Measurements from ENCODE around the gene GALNT2. TPM values are rescaled to one million over a fixed set of nuclear protein-coding genes. Genes with fewer than 3 reads are reported as not detected.

Gene GALNT2
- total RNA-seq, 3 donors from 2014 or later, result 29.5 to 59.1 (median 55.2) TPM

DNA sequence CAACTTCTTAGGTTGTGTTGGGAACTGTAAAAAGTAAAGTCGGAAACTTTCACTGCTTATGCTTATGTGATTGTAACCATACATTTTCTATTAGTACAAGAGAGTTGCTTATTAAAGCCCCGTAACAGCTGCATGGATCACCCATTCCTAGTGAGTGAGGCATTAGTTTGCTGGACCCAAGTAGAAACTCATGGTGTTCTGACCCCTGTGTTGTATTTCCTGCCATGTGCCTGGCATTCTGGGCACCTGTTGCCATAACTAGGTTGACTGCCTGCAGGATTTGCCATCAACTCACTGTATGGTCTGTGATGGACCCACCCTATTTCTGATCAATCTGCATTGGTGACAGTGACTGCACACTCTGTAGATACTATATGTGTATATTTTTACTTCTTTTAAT is 186.1 kb downstream of the GALNT2 start:
- H3K36me3 ChIP-seq (ENCODE audit: low read depth), result no peaks in the 10 kb centered on the region

DNA sequence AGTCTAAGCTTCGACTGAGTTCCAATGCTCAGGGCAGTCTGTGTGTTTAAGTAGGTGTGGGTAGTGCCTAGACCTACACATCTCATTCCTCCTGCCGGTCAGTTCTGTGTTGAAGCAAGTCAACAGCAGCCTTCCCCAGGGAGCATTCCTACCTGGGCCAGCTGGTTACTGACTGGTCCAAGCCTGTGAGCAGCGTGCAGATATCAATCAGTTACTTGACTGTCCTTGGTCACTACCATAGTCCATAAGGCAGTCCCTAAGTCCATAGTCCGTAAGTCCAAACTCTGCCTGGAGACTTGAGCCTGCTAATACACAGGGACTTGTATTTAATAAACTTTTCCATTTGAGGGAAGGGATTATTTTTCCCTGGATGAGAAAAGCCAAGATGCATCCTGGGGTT is 187.2 kb downstream of the GALNT2 start:
- Histone ChIP-seq H3K9me3 (no peaks in the 10 kb centered on the region), H3K4me1 (ENCODE audit: low read depth) (no peaks in the 10 kb centered on the region), H3K36me3 (ENCODE audit: low read depth) (no peaks in the 10 kb centered on the region), H3K4me3 (no peak overlapping the region)
- ATAC-seq, result no peak
- no peak for DNase-seq
- intact Hi-C loops (cut with DNase I, micrococcal nuclease), result no loop called here
- TF ChIP-seq, protein P1, sequence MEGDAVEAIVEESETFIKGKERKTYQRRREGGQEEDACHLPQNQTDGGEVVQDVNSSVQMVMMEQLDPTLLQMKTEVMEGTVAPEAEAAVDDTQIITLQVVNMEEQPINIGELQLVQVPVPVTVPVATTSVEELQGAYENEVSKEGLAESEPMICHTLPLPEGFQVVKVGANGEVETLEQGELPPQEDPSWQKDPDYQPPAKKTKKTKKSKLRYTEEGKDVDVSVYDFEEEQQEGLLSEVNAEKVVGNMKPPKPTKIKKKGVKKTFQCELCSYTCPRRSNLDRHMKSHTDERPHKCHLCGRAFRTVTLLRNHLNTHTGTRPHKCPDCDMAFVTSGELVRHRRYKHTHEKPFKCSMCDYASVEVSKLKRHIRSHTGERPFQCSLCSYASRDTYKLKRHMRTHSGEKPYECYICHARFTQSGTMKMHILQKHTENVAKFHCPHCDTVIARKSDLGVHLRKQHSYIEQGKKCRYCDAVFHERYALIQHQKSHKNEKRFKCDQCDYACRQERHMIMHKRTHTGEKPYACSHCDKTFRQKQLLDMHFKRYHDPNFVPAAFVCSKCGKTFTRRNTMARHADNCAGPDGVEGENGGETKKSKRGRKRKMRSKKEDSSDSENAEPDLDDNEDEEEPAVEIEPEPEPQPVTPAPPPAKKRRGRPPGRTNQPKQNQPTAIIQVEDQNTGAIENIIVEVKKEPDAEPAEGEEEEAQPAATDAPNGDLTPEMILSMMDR (IDR thresholded peaks at IDR 0.05), result no peak

More for the DNA sequence above, 186.1 kb downstream of the GALNT2 start:
- intact Hi-C loops (cut with DNase I, micrococcal nuclease), result no loop called here
- ATAC-seq (no peak), DNase-seq (no peak)
- H3K9me3 ChIP-seq, result no peaks in the 10 kb centered on the region
- TF ChIP-seq, protein P1 (IDR thresholded peaks at IDR 0.05), result no peak
- no peak overlapping the region for H3K4me3 ChIP-seq
- H3K4me1 ChIP-seq (ENCODE audit: low read depth), result no peaks in the 10 kb centered on the region

- Histone ChIP-seq H3K36me3 (ENCODE audit: low read depth) (no peaks in the 10 kb centered on the region), H3K9me3 (no peaks in the 10 kb centered on the region), H3K4me3 (no peak overlapping the region), H3K4me1 (ENCODE audit: low read depth) (no peaks in the 10 kb centered on the region)
- intact Hi-C loops (cut with DNase I, micrococcal nuclease), result no loop called here
- no peak for ATAC-seq
- TF ChIP-seq, protein P1 (IDR thresholded peaks at IDR 0.05), result no peak
- no peak for DNase-seq
These were observed 188.1 kb downstream of the GALNT2 start for GRCh38 chr1:230255116-230255515.

DNA sequence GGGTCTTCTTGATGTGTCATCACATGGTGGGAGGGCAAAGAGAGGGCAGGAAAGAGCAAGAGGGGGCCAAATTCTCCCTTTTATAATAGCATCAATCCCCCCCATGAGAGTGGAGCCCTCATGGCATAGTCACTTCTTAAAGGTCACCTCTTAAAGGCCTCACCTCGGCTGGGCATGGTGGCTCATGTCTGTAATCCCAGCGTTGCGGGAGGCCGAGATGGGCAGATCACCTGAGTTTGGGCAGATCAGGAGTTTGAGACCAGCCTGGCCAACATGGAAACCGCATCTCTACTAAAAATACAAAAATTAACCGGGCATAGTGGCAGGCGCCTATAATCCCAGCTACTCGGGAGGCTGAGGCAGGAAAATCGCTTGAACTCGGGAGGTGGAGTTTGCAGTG is 189.0 kb downstream of the GALNT2 start:
- intact Hi-C loops (cut with DNase I, micrococcal nuclease), result no loop called here
- Histone ChIP-seq H3K4me3 (no peak overlapping the region), H3K9me3 (no peaks in the 10 kb centered on the region), H3K4me1 (ENCODE audit: low read depth) (no peaks in the 10 kb centered on the region), H3K36me3 (ENCODE audit: low read depth) (no peaks in the 10 kb centered on the region)
- DNase-seq, result no peak
- TF ChIP-seq, protein P1 (IDR thresholded peaks at IDR 0.05), result no peak
- no peak for ATAC-seq

- Histone ChIP-seq H3K4me1 (ENCODE audit: low read depth) (no peaks in the 10 kb centered on the region), H3K9me3 (no peaks in the 10 kb centered on the region), H3K4me3 (no peak overlapping the region), H3K36me3 (ENCODE audit: low read depth) (no peaks in the 10 kb centered on the region)
- TF ChIP-seq, protein P1 (IDR thresholded peaks at IDR 0.05), result no peak
- ATAC-seq (no peak), DNase-seq (no peak)
- intact Hi-C loops (cut with DNase I, micrococcal nuclease), result no loop called here
These were observed 189.9 kb downstream of the GALNT2 start for GRCh38 chr1:230256896-230257295.

DNA sequence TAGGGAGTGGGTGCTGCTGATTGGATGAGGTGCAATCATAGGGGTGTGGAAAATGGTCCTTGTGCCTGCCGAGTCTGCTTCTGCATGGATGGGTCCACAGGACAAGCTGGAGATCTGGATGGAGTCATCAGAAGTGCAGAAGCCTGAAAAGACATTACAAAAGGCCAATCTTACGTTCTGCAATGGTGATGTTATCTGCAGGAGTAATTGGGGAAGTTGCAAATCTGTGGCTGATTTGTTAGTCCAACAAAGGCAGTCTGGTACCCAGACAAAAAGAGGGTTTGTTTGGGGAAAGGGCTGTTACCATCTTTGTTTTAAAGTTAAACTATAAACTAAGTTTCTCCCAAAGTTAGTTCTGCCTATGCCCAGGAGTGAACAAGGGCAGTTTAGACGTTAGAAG is 192.6 kb downstream of the GALNT2 start:
- DNase-seq, result no peak
- intact Hi-C loops (cut with DNase I, micrococcal nuclease), result no loop called here
- TF ChIP-seq, protein P1 (IDR thresholded peaks at IDR 0.05), result no peak
- no peak overlapping the region for H3K4me3 ChIP-seq
- ATAC-seq, result no peak
- no peaks in the 10 kb centered on the region for H3K36me3 ChIP-seq (ENCODE audit: low read depth)
- no peaks in the 10 kb centered on the region for H3K9me3 ChIP-seq
- H3K4me1 ChIP-seq (ENCODE audit: low read depth), result no peaks in the 10 kb centered on the region

Measured in mucosa of descending colon (tissue), 3 donors.